Thyroid gland (tissue), 4 donors: ENCODE data around the gene TMEM201.

Experiments
- CTCF ChIP-seq, 6 experiments: fragments of 200-600 bp in 3 of 6; fragments of 450-650 bp in 3 of 6; sonication (generic) in 3 of 6; IDR thresholded peaks; one replicate each; pipeline ENCODE4 v1.5.1; 2016 to 2019; ENCODE audit warnings: antibody characterized with exemption in 6 of 6, mild to moderate bottlenecking in 2 of 6, inconsistent platforms in 1 of 6, moderate library complexity in 1 of 6
- POLR2A ChIP-seq, 2 donors: fragments of 450-650 bp; IDR thresholded peaks; one replicate each; pipeline ENCODE4 v1.6.1; 2017; ENCODE audit warnings: antibody characterized with exemption in 2 of 2, mild to moderate bottlenecking in 2 of 2, moderate library complexity in 1 of 2

DNA sequence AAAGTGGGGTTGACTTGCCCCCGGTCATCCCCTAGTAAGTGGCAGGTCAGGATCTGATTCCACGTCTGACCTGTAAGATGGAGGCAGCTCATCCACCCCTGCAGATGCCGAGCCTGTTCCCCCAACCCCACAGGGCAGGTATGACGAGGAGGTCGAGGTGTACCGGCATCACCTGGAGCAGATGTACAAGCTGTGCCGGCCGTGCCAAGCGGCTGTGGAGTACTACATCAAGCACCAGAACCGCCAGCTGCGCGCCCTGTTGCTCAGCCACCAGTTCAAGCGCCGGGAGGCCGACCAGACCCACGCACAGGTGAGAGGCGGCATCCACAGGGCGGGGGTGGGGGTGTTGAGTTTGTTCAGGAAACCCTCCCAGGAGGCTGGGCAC, 9.6 kb downstream of the TMEM201 start:
- TF ChIP-seq CTCF (IDR thresholded peaks at IDR 0.05) (no peak), POLR2A (IDR thresholded peaks at IDR 0.05) (no peak)
